GM12864 (cell line): Measurements from ENCODE around the gene RPH3AL.

Source experiments
- DNase-seq: peaks from one replicate; pipeline ENCODE4 v3.0.0-alpha.2; 2011; ENCODE audit warnings: low read depth
- H3K4me3 ChIP-seq: 2 replicates; pipeline ENCODE4 v1.5.1; 2011; ENCODE audit warnings: mild to moderate bottlenecking, low read depth, low read length, control low read depth
- CTCF ChIP-seq: IDR thresholded peaks from 2 replicates; pipeline ENCODE4 v1.5.1; 2011; ENCODE audit warnings: low read depth, mild to moderate bottlenecking, moderate library complexity, low read length, control low read depth, inconsistent platforms; ENCODE audit errors: missing control alignments

Gene RPH3AL

GRCh38 chr17:182050-182751 lies 170.4 kb downstream of the RPH3AL start:
- DNase-seq = no peak
- H3K4me3 ChIP-seq = no peak overlapping the region
- TF ChIP-seq CTCF = no peak

- H3K4me3 ChIP-seq = no peak within 1 kb of the TSS
- DNase-seq = no peak
- TF ChIP-seq CTCF = no peak
Measured at GRCh38 chr17:181245-182049, 171.2 kb downstream of the RPH3AL start, which contains the start of gene DOC2B. DOC2B (minus strand) TSS chr17:181650; CDS start chr17:181479, 171 bp downstream.

- H3K4me3 ChIP-seq = no peak overlapping the region
- DNase-seq = no peak
- TF ChIP-seq CTCF = no peak
Measured at GRCh38 chr17:180381-181244, 172.0 kb downstream of the RPH3AL start.

GRCh38 chr17:179781-180380 lies 172.7 kb downstream of the RPH3AL start:
- TF ChIP-seq CTCF = no peak
- no peak overlapping the region for H3K4me3 ChIP-seq
- DNase-seq = no peak

GRCh38 chr17:179066-179432 lies 173.6 kb downstream of the RPH3AL start:
- DNase-seq = no peak
- TF ChIP-seq CTCF = no peak
- H3K4me3 ChIP-seq = no peak overlapping the region

GRCh38 chr17:178292-179065 lies 174.1 kb downstream of the RPH3AL start:
- TF ChIP-seq CTCF = no peak
- no peak overlapping the region for H3K4me3 ChIP-seq
- no peak for DNase-seq
